ENCODE data around the gene EDA.
"Not testable (repeated sequence)": the region's sequence is repeated elsewhere in the genome, so short reads cannot be mapped to it uniquely, and the experiment has no call there.

The EDA gene

GRCh38 chrX:69961365-69962072, 345.6 kb downstream of the EDA start:
- DNase-seq: no peak

DNA sequence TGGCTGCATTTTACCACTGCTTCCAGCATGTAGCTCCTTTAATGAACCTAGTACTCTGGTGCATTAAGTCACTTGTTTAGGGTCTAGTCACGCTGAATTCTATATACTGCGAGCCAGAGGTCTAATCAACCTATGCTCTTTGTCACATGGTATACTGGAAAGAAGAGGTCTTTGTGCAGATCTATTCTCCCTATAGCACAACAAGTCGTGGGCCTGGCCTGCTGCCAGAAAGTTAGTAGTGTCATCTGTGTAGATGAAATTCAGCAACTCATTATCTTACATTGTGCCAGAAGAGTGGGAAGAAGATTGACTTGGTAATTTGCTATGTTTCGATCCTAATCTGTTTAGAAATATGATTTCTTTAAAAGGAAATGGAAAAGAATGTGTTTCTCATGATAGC, 353.0 kb downstream of the EDA start:
- DNase-seq: no peak

DNA sequence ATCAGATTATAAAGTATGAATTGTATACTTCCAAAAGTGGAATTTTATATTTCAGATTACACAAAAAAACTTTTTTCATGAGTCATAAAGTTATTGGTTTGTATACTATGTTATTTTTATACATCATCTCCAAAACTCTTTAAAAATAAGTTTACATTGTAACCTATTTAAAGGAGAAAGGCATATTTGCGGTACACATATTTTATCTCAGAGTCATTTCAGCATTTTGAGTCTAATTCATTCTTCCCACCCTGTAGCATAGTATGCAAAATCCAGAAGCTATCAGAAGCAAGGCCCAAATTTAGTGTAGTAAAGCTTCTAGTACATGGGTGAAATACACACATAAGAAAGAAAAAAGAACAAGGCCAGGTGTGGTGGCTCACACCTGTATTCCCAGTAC, 353.5 kb downstream of the EDA start:
- DNase-seq: no peak

- no peak for DNase-seq
Observed at GRCh38 chrX:69987691-69988090, 371.8 kb downstream of the EDA start.

GRCh38 chrX:69988955-69989394, 373.1 kb downstream of the EDA start:
- DNase-seq: peak; percentile 17

GRCh38 chrX:69991685-69992084, 375.8 kb downstream of the EDA start:
- no peak for DNase-seq

DNA sequence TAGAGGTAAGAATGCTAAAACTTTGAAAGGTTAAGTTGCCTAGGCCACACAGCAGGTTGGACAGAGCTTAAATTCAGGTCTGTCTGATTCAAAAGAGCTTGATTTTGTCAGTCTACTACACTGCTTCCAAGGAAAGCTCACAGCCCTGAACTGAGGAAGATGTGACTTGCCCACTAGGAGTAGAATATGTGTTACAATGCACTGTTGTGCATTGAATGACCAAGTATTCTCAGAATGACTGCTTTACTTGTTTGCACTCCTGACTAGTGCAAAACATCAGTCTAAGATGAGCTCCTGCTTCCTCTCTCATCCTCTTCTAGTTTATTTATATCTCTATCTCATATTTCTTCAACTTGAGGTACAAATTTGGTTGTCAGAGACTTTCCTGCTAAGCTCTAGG, 377.6 kb downstream of the EDA start:
- DNase-seq: no peak

- DNase-seq: no peak
Observed at GRCh38 chrX:69995362-69996112, 379.6 kb downstream of the EDA start.

DNA sequence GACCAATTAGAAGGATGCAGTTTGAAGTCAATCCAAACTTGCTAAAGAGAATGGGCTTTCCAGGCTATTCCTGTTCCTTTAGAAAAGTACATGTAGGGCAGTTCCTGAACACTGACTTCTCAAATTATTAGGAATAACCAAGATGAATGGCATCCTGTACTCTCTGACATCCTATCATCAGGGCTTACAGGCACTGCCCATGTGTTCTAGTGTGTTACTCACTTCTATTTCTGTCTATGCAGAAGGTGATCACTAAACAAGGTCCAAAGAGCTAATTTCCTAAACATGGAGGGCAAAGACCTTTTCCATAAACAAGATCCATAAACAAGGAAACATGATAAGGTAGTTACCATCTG, 380.2 kb downstream of the EDA start:
- no peak for DNase-seq

DNA sequence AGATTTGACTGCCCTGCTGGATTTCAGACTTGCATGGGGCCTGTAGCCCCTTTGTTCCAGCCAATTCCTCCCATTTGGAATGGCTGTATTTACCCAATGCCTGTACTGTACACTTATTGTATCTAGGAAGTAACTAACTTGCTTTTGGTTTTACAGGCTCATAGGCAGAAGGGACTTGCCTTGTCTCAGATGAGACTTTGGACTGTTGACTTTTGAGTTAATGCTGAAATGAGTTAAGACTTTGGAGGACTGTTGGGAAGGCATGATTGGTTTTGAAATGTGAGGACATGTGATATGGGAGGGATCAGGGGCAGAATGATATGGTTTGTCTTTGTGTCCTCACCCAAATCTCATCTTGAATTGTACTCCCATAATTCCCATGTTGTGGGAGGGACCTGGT, 382.4 kb downstream of the EDA start:
- DNase-seq: not testable (repeated sequence)

- no peak for DNase-seq
Observed at GRCh38 chrX:70001269-70001668, 385.4 kb downstream of the EDA start.

- DNase-seq: no peak
Observed at GRCh38 chrX:70001708-70002341, 385.9 kb downstream of the EDA start.

DNA sequence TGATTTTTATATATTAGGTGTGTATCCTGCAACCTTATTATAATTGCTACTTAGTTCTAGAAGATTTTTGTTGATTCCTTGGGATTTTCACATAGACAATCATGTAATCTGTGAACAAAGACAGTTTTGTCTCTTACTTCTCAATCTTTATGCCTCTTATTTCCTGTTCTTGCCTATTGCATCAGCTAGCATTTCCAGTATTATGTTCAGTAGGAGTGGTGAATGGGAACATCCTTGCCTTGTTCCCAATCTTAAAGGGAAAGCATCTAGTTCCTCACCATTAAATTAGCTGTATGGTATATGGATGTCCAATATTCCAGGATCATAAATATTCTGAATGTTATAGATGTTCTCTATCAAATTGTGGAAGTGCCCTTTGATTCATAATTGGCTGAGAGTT, 392.0 kb downstream of the EDA start:
- DNase-seq: no peak

DNA sequence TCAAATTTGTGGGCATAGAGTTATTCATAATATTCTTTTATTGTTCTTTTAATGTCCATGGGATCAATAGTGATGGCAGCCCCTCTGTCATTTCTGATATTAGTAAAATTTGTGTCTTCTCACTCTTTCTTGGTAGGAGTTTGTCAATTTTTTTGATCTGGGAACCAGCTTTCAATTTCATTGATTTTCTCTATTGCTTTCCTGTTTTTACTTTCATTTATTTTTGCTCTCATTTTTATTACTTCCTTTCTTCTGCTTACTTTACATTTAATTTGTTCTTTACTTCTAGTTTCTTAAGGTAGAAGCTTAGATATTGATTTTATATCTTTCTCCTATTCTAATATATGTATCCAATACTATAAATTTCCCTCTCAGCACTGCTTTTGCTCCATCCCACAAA, 393.1 kb downstream of the EDA start:
- DNase-seq: no peak

- DNase-seq: no peak
Observed at GRCh38 chrX:70009970-70010369, 394.1 kb downstream of the EDA start.

DNA sequence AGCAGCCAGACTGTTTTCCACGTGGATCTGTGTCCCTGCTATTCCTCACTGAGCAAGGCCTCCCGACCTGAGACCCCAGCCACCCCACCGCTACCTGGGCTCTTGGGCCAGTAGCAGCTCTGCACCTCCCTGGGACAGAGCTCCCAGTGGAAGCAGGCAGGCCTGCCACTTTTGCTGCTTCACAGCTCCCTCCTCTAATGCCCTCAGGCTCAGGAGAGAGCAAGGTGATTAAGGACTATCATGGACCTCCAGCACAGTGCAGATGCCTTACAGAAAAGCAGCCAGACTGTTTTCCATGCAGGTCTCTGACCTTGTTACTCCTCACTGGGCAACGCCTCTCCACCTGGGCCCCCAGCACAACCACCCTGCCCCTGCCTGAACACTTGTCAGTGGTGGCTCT, 396.8 kb downstream of the EDA start:
- DNase-seq: no peak

- no peak for DNase-seq
Observed at GRCh38 chrX:70013466-70014381, 397.8 kb downstream of the EDA start.

GRCh38 chrX:70016513-70016912, 400.6 kb downstream of the EDA start:
- DNase-seq: no peak

DNA sequence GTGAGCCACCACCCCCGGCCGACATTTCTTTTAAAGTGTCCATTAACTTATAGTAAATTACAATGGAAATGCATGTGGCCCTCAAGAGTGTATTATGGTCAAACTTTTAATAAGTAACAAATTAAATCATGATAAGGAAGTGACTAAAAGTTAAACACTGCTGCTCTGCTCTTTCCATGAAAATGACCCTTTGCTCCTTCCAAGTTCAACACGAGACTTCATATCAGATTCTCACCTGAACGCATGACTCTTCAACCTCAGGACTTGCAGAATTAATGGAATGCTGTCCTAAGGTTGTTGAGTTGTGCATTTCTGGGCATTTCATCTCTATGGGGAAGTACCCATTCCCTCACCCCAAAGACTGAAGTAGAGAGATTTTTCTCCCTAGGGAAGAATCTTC, 406.7 kb downstream of the EDA start:
- no peak for DNase-seq

DNA sequence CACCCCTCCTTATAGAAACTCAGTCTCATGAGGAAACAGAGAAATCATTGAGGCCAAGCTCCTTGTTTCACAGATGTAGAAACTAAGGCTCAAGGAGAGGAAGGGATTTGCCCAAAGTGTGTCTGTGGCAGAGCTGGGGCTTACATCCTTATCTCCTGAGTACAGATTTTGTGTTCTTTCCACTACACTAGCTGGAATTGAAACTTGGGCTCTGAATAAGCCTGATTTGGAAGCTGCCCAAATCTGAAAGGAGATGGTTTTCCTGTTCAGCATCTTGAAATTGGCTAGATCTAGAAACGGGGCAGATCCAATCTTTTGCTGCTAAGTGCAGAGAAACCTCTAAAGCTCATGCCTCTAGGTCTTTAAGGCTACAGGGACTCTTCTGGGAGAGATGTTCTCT, 409.6 kb downstream of the EDA start:
- no peak for DNase-seq

DNA sequence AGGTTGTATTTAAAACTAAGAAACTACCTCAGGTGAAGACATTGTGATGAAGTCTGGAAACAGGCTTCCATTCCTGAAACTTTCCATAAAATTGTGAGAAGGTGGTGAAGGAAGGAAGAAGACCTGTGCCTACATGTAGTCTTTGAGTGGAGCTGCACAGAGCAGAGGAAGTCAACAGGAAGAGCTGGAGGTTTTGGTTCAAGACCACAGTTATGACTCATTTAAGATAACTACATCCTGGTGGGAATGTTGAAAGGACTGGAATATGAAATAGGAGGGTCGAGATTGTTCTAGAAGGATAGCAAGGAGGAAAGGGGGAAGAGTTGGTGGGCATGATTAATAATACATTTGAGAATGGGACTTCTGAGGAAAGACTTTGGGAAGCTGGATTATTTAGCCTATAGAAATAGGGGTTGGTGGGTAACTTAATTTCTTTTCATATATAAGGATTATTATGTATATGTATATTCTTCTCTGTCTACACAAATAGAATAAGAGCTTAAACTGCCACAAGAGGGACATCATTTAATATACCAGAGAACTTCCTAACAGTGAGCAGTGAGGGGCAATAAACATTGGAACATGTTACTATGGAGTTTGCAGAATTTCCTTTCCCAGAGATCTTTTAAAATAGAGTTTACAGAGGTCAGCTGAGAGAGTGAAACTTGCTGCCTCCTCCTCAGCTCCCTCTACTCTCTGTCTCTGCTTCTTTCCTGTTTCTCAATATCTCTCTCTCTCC, 410.4 kb downstream of the EDA start:
- no peak for DNase-seq

DNA sequence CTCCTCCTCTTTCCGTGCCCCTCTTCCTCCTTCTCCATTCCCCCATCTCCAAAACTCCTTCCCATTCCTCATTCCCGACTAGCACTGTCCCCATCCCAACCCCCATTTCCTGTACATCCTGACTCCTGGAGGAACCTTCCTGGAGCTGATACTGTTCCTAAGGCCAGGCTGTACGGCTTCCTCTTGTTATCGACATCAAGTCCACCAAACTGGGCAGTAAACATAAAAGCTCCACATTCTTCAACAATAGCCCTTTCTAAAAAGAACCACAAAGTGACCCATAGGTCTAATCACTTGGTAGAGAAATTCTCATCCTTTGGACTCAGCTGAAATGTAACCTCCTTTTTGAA, 410.9 kb downstream of the EDA start:
- DNase-seq: no peak

DNA sequence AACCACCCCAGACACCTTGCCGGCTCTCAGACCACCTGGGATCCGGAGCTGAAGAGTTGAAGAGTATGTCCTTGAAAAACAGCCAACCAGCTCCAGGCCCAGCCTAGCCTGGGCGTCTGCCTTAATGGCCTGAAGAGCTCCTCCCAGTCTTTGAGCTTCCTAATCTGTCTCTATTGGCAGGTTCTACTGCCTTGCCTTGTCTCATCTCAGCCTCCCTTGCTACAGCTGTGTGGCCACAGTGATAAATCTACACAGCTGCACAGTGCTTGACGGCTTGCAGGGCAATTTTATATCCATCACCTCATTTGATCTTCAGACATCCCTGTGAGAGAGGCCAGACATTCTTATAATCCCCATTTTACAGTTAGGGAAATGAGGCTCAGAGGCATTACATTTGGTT, 413.9 kb downstream of the EDA start:
- DNase-seq: no peak

All from CD4-positive, alpha-beta T cell treated with Interleukin-6 for 4 hours (primary cell).